HEK293 (cell line): ENCODE data around the gene TMEM51.

Source experiments
- CTCF ChIP-seq: fragments of 450-650 bp; formaldehyde crosslinking; IDR thresholded peaks from 2 replicates; pipeline ENCODE4 v1.5.1; 2016; ENCODE audit warnings: missing biosample characterization, missing genetic modification characterization
- GLIS1 ChIP-seq: fragments of 450-650 bp; formaldehyde crosslinking; IDR thresholded peaks from 2 replicates; pipeline ENCODE4 v1.5.1; 2016; ENCODE audit warnings: missing biosample characterization, missing genetic modification characterization
- HOXA7 ChIP-seq: sonication (generic); formaldehyde crosslinking; IDR thresholded peaks from 2 replicates; pipeline ENCODE4 v1.8.1; 2022; ENCODE audit warnings: missing genetic modification reagents, borderline replicate concordance
- REPIN1 ChIP-seq: fragments of 450-650 bp; formaldehyde crosslinking; IDR thresholded peaks from 2 replicates; pipeline ENCODE4 v1.5.1; 2017; ENCODE audit warnings: missing biosample characterization, missing genetic modification characterization, low read depth
- ZBTB26 ChIP-seq: fragments of 450-650 bp; formaldehyde crosslinking; optimal IDR thresholded peaks from 2 replicates; pipeline ENCODE3; 2016; ENCODE audit warnings: missing biosample characterization, mild to moderate bottlenecking, missing genetic modification characterization
- ZBTB7A ChIP-seq: fragments of 450-650 bp; formaldehyde crosslinking; IDR thresholded peaks from 2 replicates; pipeline ENCODE4 v1.5.1; 2016; ENCODE audit warnings: low read depth, missing biosample characterization, missing genetic modification characterization
- ZNF10 ChIP-seq: fragments of 450-650 bp; formaldehyde crosslinking; IDR thresholded peaks from 2 replicates; pipeline ENCODE4 v1.5.1; 2017; ENCODE audit warnings: missing biosample characterization, missing genetic modification characterization
- ZNF133 ChIP-seq: fragments of 450-650 bp; formaldehyde crosslinking; IDR thresholded peaks from 2 replicates; pipeline ENCODE4 v1.5.1; 2016; ENCODE audit warnings: missing biosample characterization, missing genetic modification characterization
- ZNF24 ChIP-seq: fragments of 450-650 bp; formaldehyde crosslinking; IDR thresholded peaks from 2 replicates; pipeline ENCODE4 v1.5.1; 2016; ENCODE audit warnings: missing biosample characterization, missing genetic modification characterization

GRCh38 chr1:15255582-15256149 is 102.1 kb downstream of the TMEM51 start:
- no peak for TF ChIP-seq REPIN1 (tag by site-specific recombination)
- TF ChIP-seq ZNF24 = no peak
- TF ChIP-seq CTCF (tag by site-specific recombination) = no peak
- no peak for TF ChIP-seq ZBTB7A (tag by site-specific recombination)
- no peak for TF ChIP-seq ZNF10
- no peak for TF ChIP-seq GLIS1
- no peak for TF ChIP-seq ZBTB26 (tag by site-specific recombination)
- TF ChIP-seq HOXA7 (CRISPR knock-in tag) = no peak
- TF ChIP-seq ZNF133 (tag by site-specific recombination) = no peak
